Ishikawa (cell line): Measurements from ENCODE around the gene SLC24A4.

Experiments used
- CEBPB ChIP-seq: IDR thresholded peaks from 2 replicates; pipeline ENCODE4 v1.6.1; 2012
- CREB1 ChIP-seq: IDR thresholded peaks from 2 replicates; pipeline ENCODE4 v1.6.1; 2012; ENCODE audit warnings: low read depth
- EGR1 ChIP-seq: IDR thresholded peaks from 2 replicates; pipeline ENCODE4 v1.6.1; 2012
- EP300 ChIP-seq: IDR thresholded peaks from 2 replicates; pipeline ENCODE4 v1.6.1; 2012; ENCODE audit warnings: borderline replicate concordance
- FOXM1 ChIP-seq: IDR thresholded peaks from 2 replicates; pipeline ENCODE4 v1.6.1; 2012; ENCODE audit warnings: low read depth, borderline replicate concordance
- NFIC ChIP-seq: IDR thresholded peaks from 2 replicates; pipeline ENCODE4 v1.6.1; 2012
- RAD21 ChIP-seq: IDR thresholded peaks from 2 replicates; pipeline ENCODE4 v1.6.1; 2012; ENCODE audit warnings: low read depth
- REST ChIP-seq: IDR thresholded peaks from 2 replicates; pipeline ENCODE4 v1.6.1; 2012; ENCODE audit warnings: low read depth, mild to moderate bottlenecking
- TAF1 ChIP-seq: IDR thresholded peaks from 2 replicates; pipeline ENCODE4 v1.6.1; 2012; ENCODE audit warnings: low read depth, mild to moderate bottlenecking
- TCF12 ChIP-seq: IDR thresholded peaks from 2 replicates; pipeline ENCODE4 v1.6.1; 2012; ENCODE audit warnings: low read depth
- TEAD4 ChIP-seq: IDR thresholded peaks from 2 replicates; pipeline ENCODE4 v1.6.1; 2012
- YY1 ChIP-seq: IDR thresholded peaks from 2 replicates; pipeline ENCODE4 v1.6.1; 2012; ENCODE audit warnings: low read depth
- ZBTB7A ChIP-seq: IDR thresholded peaks from 2 replicates; pipeline ENCODE4 v1.6.1; 2012; ENCODE audit warnings: low read depth
- TF ChIP-seq, protein P1 (sequence below): IDR thresholded peaks from 2 replicates; pipeline ENCODE4 v1.6.1; 2012
- TF ChIP-seq, protein P2 (sequence below): IDR thresholded peaks from 2 replicates; pipeline ENCODE4 v1.6.1; 2012

The SLC24A4 gene

DNA sequence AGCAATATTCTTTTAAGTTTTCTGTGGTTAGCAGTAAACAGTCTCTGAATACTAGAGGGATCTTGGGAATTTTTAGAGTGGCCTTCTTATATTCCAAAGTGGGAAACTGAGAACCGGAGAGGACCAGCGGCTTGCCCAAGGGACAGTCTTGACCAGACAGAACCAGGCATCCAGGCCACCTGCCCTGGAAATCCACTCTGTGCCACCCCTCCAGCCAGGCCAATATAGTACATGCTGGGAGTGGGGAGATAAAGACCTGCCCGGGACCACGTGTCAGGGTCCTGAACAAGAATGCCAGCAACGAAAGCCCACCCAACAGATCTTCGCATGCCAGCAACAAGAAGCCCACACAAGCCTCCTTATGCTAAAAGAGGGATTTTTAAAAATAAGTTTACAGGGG is 141.2 kb downstream of the SLC24A4 start:
- TF ChIP-seq YY1 (no peak), TAF1 (no peak), FOXM1 (no peak), CEBPB (no peak), NFIC (no peak), TEAD4 (no peak), ZBTB7A (no peak), EGR1 (no peak)
- TF ChIP-seq, protein P1, sequence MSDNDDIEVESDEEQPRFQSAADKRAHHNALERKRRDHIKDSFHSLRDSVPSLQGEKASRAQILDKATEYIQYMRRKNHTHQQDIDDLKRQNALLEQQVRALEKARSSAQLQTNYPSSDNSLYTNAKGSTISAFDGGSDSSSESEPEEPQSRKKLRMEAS, result no peak
- TF ChIP-seq, protein P2, sequence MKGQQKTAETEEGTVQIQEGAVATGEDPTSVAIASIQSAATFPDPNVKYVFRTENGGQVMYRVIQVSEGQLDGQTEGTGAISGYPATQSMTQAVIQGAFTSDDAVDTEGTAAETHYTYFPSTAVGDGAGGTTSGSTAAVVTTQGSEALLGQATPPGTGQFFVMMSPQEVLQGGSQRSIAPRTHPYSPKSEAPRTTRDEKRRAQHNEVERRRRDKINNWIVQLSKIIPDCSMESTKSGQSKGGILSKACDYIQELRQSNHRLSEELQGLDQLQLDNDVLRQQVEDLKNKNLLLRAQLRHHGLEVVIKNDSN, result no peak

DNA sequence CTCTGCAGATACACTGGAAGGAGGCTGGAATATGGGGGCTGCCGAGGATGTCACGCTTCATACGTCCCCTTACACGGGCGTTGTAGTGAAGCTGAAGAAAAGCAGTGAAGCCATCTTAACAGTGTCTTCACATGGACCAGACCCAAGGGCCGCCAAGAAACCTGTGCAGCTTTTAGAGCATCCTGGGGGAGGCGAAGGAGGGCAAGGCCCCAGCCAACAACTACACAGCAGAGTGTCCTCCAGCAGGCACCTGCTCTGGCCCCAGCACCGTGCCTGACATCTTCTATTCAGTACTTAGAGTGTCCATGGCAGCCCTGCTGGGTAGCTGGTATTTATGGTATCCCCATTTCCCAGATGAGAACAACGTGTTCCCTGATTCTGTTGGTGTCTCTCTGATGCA is 141.8 kb downstream of the SLC24A4 start:
- no peak for TF ChIP-seq RAD21

- TF ChIP-seq YY1 (no peak), TAF1 (no peak), TCF12 (no peak), ZBTB7A (no peak), CREB1 (no peak), FOXM1 (no peak), RAD21 (no peak), CEBPB (no peak), EGR1 (no peak), REST (no peak)
- TF ChIP-seq, protein P1, result no peak
- TF ChIP-seq, protein P2, result no peak
These were observed 142.5 kb downstream of the SLC24A4 start for GRCh38 chr14:92465353-92466055.

DNA sequence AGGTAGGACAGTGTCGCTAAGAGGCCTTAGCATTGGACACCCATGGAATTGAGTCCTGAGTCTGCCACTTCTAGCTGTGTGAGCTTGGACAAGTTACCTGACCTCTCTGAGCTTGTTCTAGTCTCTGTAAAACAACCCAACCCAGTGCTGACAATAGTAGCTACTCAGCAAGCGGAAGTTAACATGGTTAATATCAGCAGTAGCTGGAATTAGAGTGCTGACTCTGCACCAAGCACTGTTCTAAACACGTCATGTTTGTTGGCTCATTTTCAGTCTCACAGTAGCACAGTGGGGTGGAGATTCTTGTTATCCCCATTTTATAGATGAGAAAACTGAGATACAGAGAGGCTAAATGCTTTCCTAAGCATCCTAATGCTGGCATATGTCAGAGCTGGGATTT is 143.1 kb downstream of the SLC24A4 start:
- TF ChIP-seq CREB1 (no peak), TAF1 (no peak), TCF12 (no peak), FOXM1 (no peak), NFIC (no peak), EP300 (no peak)
- TF ChIP-seq, protein P2, result no peak

- TF ChIP-seq TCF12 (no peak), EGR1 (no peak), CREB1 (no peak), REST (no peak), EP300 (no peak), TAF1 (no peak), RAD21 (no peak), ZBTB7A (no peak), TEAD4 (no peak), FOXM1 (no peak), YY1 (no peak), CEBPB (no peak)
- TF ChIP-seq, protein P1, result no peak
These were observed 146.6 kb downstream of the SLC24A4 start for GRCh38 chr14:92469515-92469914.

DNA sequence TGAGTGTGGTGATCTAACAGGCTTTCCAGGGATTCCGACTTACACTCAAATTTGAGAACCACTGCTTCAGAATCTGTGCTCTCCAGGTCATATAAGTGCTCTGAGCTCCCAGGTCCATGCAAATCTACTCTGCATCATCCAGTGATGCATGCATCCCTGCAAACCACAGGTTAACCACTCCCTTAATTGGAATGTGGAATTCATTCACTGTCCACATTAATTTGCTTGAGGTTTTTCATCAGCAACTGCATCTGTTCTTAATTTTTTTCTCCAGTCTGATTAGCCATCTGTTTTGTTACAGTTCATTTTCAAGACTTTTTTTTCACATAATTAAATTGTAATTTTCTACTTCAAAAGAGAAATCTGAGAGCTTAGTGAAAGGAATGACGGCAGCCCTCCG is 147.2 kb downstream of the SLC24A4 start:
- TF ChIP-seq ZBTB7A (no peak), CEBPB (no peak), REST (no peak)
